HG03460 (cell line): ENCODE data around the gene SATB2.

Experiments used
- ATAC-seq: cut with Tn5 transposase; IDR thresholded peaks from one replicate; pipeline ENCODE4 v1.9.1; 2021; ENCODE audit not compliant: unreplicated experiment

Gene SATB2

GRCh38 chr2:199329031-199329430, 128.7 kb downstream of the SATB2 start:
- no peak for ATAC-seq

- ATAC-seq: no peak
These were observed 131.9 kb downstream of the SATB2 start for GRCh38 chr2:199325881-199326280.

GRCh38 chr2:199322151-199322550, 135.6 kb downstream of the SATB2 start:
- ATAC-seq: no peak

GRCh38 chr2:199317646-199318045, 140.1 kb downstream of the SATB2 start:
- ATAC-seq: no peak

GRCh38 chr2:199316851-199317250, 140.9 kb downstream of the SATB2 start:
- no peak for ATAC-seq

- ATAC-seq: no peak
These were observed 142.2 kb downstream of the SATB2 start for GRCh38 chr2:199315299-199316179.

- no peak for ATAC-seq
These were observed 144.8 kb downstream of the SATB2 start for GRCh38 chr2:199312931-199313330.

- ATAC-seq: no peak
These were observed 146.8 kb downstream of the SATB2 start for GRCh38 chr2:199310771-199311585.

- ATAC-seq: no peak
These were observed 147.8 kb downstream of the SATB2 start for GRCh38 chr2:199309973-199310372.

GRCh38 chr2:199309411-199309810, 148.3 kb downstream of the SATB2 start:
- no peak for ATAC-seq

- no peak for ATAC-seq
These were observed 149.2 kb downstream of the SATB2 start for GRCh38 chr2:199308567-199308966.

- no peak for ATAC-seq
These were observed 150.3 kb downstream of the SATB2 start for GRCh38 chr2:199307461-199307860.

- ATAC-seq: no peak
These were observed 151.6 kb downstream of the SATB2 start for GRCh38 chr2:199306116-199306515.

- ATAC-seq: no peak
These were observed 154.0 kb downstream of the SATB2 start for GRCh38 chr2:199303728-199304177.

- no peak for ATAC-seq
These were observed 154.9 kb downstream of the SATB2 start for GRCh38 chr2:199302851-199303250.

- no peak for ATAC-seq
These were observed 169.3 kb downstream of the SATB2 start for GRCh38 chr2:199288424-199288823.

- ATAC-seq: no peak
These were observed 175.4 kb downstream of the SATB2 start for GRCh38 chr2:199282309-199282708.

GRCh38 chr2:199279146-199279545, 178.6 kb downstream of the SATB2 start:
- no peak for ATAC-seq

- no peak for ATAC-seq
These were observed 179.6 kb downstream of the SATB2 start for GRCh38 chr2:199278099-199278498.

GRCh38 chr2:199273042-199273511, 184.7 kb downstream of the SATB2 start:
- no peak for ATAC-seq

- ATAC-seq: no peak
These were observed 195.8 kb downstream of the SATB2 start for GRCh38 chr2:199261936-199262335.

- no peak for ATAC-seq
These were observed 196.5 kb downstream of the SATB2 start for GRCh38 chr2:199261239-199261638.
